GM12878 (cell line): ENCODE results near the gene GPR108. TPM values are rescaled to one million over a fixed set of nuclear protein-coding genes. Genes with fewer than 3 reads are reported as not detected.

Experiments used
- CEBPZ ChIP-seq: fragments of 150-350 bp; IDR thresholded peaks from 2 replicates; pipeline ENCODE4 v1.6.1; 2016; ENCODE audit warnings: low read depth, low read length
- CREB1 ChIP-seq: IDR thresholded peaks from 2 replicates; pipeline ENCODE4 v1.6.1; 2012; ENCODE audit warnings: low read depth, mild to moderate bottlenecking, inconsistent platforms
- FOXM1 ChIP-seq: IDR thresholded peaks from 2 replicates; pipeline ENCODE4 v1.6.1; 2012; ENCODE audit warnings: low read depth, mild to moderate bottlenecking, inconsistent platforms, low read length, moderate library complexity
- IKZF2 ChIP-seq, 2 experiments: fragments of 450-650 bp; IDR thresholded peaks; 2 replicates each; pipeline ENCODE4 v1.6.1; 2017; ENCODE audit warnings: mild to moderate bottlenecking in 2 of 2, moderate library complexity in 2 of 2
- MXI1 ChIP-seq: fragments of 150-350 bp; IDR thresholded peaks from 2 replicates; pipeline ENCODE4 v1.6.1; 2011; ENCODE audit warnings: low read depth, mild to moderate bottlenecking, inconsistent platforms, low read length, improper control_type of control experiment
- PKNOX1 ChIP-seq: fragments of 450-650 bp; IDR thresholded peaks from 2 replicates; pipeline ENCODE4 v1.6.1; 2016; ENCODE audit warnings: mild to moderate bottlenecking
- RAD21 ChIP-seq: IDR thresholded peaks from 2 replicates; pipeline ENCODE4 v1.6.1; 2011; ENCODE audit warnings: mild to moderate bottlenecking, low read depth, low read length, moderate library complexity; ENCODE audit not compliant: insufficient read depth
- RB1 ChIP-seq: fragments of 450-650 bp; formaldehyde crosslinking; IDR thresholded peaks from 2 replicates; pipeline ENCODE4 v1.6.1; 2017; ENCODE audit warnings: mild to moderate bottlenecking, borderline replicate concordance
- SP1 ChIP-seq: IDR thresholded peaks from one replicate; pipeline ENCODE4 v1.6.1; 2011; ENCODE audit warnings: low read depth, low read length
- SRF ChIP-seq, 2 experiments: IDR thresholded peaks; 2 replicates each; pipeline ENCODE4 v1.6.1; 2011; ENCODE audit warnings: low read depth in 2 of 2, low read length in 2 of 2, mild to moderate bottlenecking in 1 of 2, moderate library complexity in 1 of 2
- TARDBP ChIP-seq: IDR thresholded peaks from 2 replicates; pipeline ENCODE4 v1.6.1; 2016; ENCODE audit warnings: borderline replicate concordance
- ZBTB4 ChIP-seq: fragments of 450-650 bp; formaldehyde crosslinking; IDR thresholded peaks from 2 replicates; pipeline ENCODE4 v1.4.0; 2022; ENCODE audit warnings: mild to moderate bottlenecking, moderate library complexity
- polyA plus RNA-seq, 11 experiments: library from polyadenylated mRNA; depleted of rRNA in 4 of 11; unstranded in 6 of 11; stranded (reverse) in 5 of 11; fragments of >200 nt; fragmentation: Nextera tagmentation in 4 of 11; fragmentation: Illumina TruSeq in 1 of 11; extraction: Ambion mirVana in 4 of 11; extraction: Trizol in 1 of 11; gene quantifications; 1 replicate in 1 of 11; 2 replicates in 10 of 11; pipeline versions ENCODE4 v1.2.1 to v1.2.3, GENCODE V29; 2011 to 2016; ENCODE audit warnings: inconsistent platforms in 2 of 11, missing spikeins in 2 of 11, low read depth in 1 of 11
- total RNA-seq, 4 experiments: library from RNA; depleted of rRNA in 3 of 4; stranded (reverse); fragments of >200 nt in 3 of 4; fragmentation: Illumina TruSeq in 1 of 4; extraction: Trizol in 1 of 4; gene quantifications; 2 replicates each; pipeline versions ENCODE4 v1.2.1 to v1.2.3, GENCODE V29; 2013 to 2021

GPR108 gene
- total and polyA plus RNA-seq, 10 of the 15 experiments (the other 5 are each of a cell fraction or from before 2014, with no cell fraction given): 4.4 to 87.2 (median 57.1) TPM

GRCh38 chr19:6767357-6768235 is 30.2 kb upstream of the GPR108 start, which contains the start of gene SH2D3A (continued):
- TF ChIP-seq CEBPZ (no peak), RAD21 (no peak), MXI1 (peak; percentile 65), PKNOX1 (peak; percentile 16; the same call in 1 of the 2 replicates), SRF (IDR thresholded peaks at IDR 0.05; ENCODE audit: low read depth in 2 of 2, low read length in 2 of 2) (peak; percentile 35 to 76; a peak in 3 of 4 replicates), ZBTB4 (CRISPR knock-in tag) (no peak), FOXM1 (no peak), IKZF2 (IDR thresholded peaks at IDR 0.05) (peak; percentile 48 to 53; a peak in 3 of 4 replicates), RB1 (peak; percentile 39; the same call in 1 of the 2 replicates), TARDBP (no peak), SP1 (peak; percentile 40), CREB1 (peak; percentile 94)
